Caco-2 (cell line): Measurements from ENCODE around the gene DPYSL4. TPM values are rescaled to one million over a fixed set of nuclear protein-coding genes. Genes with fewer than 3 reads are reported as not detected.

Experiments
- BruUV-seq: library from RNA; stranded (reverse); fragments of 400-500 nt; replicated peaks from 2 replicates; lab custom pipeline; 2021; lab: Mats Ljungman, UMichigan
- CTCF ChIA-PET: fragments of 300-600 bp; sonication (Branson Sonifier 250); formaldehyde crosslinking; loops from one replicate; lab custom pipeline; 2022; ENCODE audit warnings: antibody characterized with exemption; lab: Charles Lee
- POLR2A ChIA-PET: fragments of 300-600 bp; sonication (Branson Sonifier 250); formaldehyde crosslinking; loops from one replicate; lab custom pipeline; 2022; ENCODE audit warnings: antibody characterized with exemption; lab: Charles Lee
- DNase-seq, 2 experiments: peaks; one replicate each; pipeline versions ENCODE4 v3.0.0 to v3.0.0-alpha.2; 2020 to 2022
- H3K27me3 ChIP-seq: replicated peaks from 2 replicates; pipeline ENCODE4 v1.6.0; 2011; ENCODE audit warnings: low read length; ENCODE audit not compliant: control insufficient read depth, insufficient read depth
- H3K36me3 ChIP-seq: 2 replicates; pipeline ENCODE4 v1.5.1; 2011; ENCODE audit warnings: low read length; ENCODE audit not compliant: control insufficient read depth, insufficient read depth
- H3K4me1 ChIP-seq: fragments of 250-450 bp; sonication (Bioruptor Pico); 2 replicates; pipeline ENCODE4 v1.5.1; 2020; ENCODE audit warnings: mild to moderate bottlenecking
- H3K4me3 ChIP-seq: 2 replicates; pipeline ENCODE4 v1.5.1; 2011; ENCODE audit warnings: low read depth, mild to moderate bottlenecking, control low read depth, low read length
- H3K9me3 ChIP-seq: fragments of 250-450 bp; sonication (Bioruptor Pico); 2 replicates; pipeline ENCODE4 v1.5.1; 2020; ENCODE audit warnings: mild to moderate bottlenecking, moderate library complexity
- H3K27ac Mint-ChIP-seq: one replicate; pipeline ENCODE4 v1.8.0; 2022; ENCODE audit warnings: mixed read lengths; ENCODE audit not compliant: unreplicated experiment
- H3K27me3 Mint-ChIP-seq: one replicate; pipeline ENCODE4 v1.8.0; 2022; ENCODE audit warnings: mixed read lengths; ENCODE audit not compliant: insufficient read depth, unreplicated experiment
- H3K36me3 Mint-ChIP-seq: one replicate; pipeline ENCODE4 v1.8.0; 2022; ENCODE audit warnings: mild to moderate bottlenecking, mixed read lengths; ENCODE audit not compliant: insufficient read depth, unreplicated experiment
- H3K4me1 Mint-ChIP-seq: one replicate; pipeline ENCODE4 v1.8.0; 2022; ENCODE audit warnings: low read depth, mixed read lengths; ENCODE audit not compliant: unreplicated experiment
- H3K4me3 Mint-ChIP-seq: one replicate; pipeline ENCODE4 v1.8.0; 2022; ENCODE audit warnings: mild to moderate bottlenecking, moderate library complexity, mixed read lengths; ENCODE audit not compliant: unreplicated experiment
- H3K9me3 Mint-ChIP-seq: one replicate; pipeline ENCODE4 v1.8.0; 2022; ENCODE audit warnings: mixed read lengths; ENCODE audit not compliant: unreplicated experiment
- CTCF ChIP-seq, 2 experiments: fragments of 200-600 bp in 1 of 2; IDR thresholded peaks; 1 replicate in 1 of 2; 2 replicates in 1 of 2; pipeline versions ENCODE4 v1.5.1 to v1.8.0; 2011 to 2022; ENCODE audit warnings: antibody characterized with exemption in 1 of 2, control low read depth in 1 of 2, inconsistent platforms in 1 of 2, low read depth in 1 of 2, low read length in 1 of 2, mild to moderate bottlenecking in 1 of 2, moderate library complexity in 1 of 2; ENCODE audit not compliant: insufficient read depth in 1 of 2, severe bottlenecking in 1 of 2, unreplicated experiment in 1 of 2
- intact Hi-C: fragments of 100-400 bp; cut with micrococcal nuclease; formaldehyde crosslinking; loops from one replicate; pipeline ENCODE4 v1.10.0; 2022; ENCODE audit not compliant: unreplicated experiment
- total RNA-seq: library from RNA; stranded (reverse); gene quantifications from 2 replicates; pipeline ENCODE4 v1.2.3, GENCODE V29; 2022

DPYSL4 gene
- total RNA-seq, 1 experiment from 2014 or later: not detected

GRCh38 chr10:132142396-132143161 lies 44.2 kb upstream of the DPYSL4 start:
- no peaks in the 10 kb centered on the region for H3K9me3 ChIP-seq
- no peaks in the 10 kb centered on the region for H3K9me3 Mint-ChIP-seq
- peak; percentile 94 to 95 for TF ChIP-seq CTCF (IDR thresholded peaks at IDR 0.05; ENCODE audit: insufficient read depth in 1 of 2, low read depth in 1 of 2, low read length in 1 of 2, severe bottlenecking in 1 of 2, unreplicated experiment in 1 of 2)
- no peaks in the 10 kb centered on the region for H3K36me3 ChIP-seq
- H3K4me1 Mint-ChIP-seq: no peaks in the 10 kb centered on the region
- no peaks in the 10 kb centered on the region for H3K27me3 ChIP-seq
- H3K4me3 Mint-ChIP-seq: no peak overlapping the region
- peak; percentile 64 to 78 for DNase-seq
- H3K27me3 Mint-ChIP-seq: no peaks in the 10 kb centered on the region
- no peaks in the 10 kb centered on the region for H3K36me3 Mint-ChIP-seq
- no peak overlapping the region for H3K27ac Mint-ChIP-seq
- H3K4me1 ChIP-seq: no peaks in the 10 kb centered on the region
- POLR2A ChIA-PET: no interaction called here
- intact Hi-C loops: loop anchor here (1.0 to 10.0 kb wide), 4 partner anchors 41 to 257 kb away; partner anchors contain the start of gene BNIP3
- CTCF ChIA-PET: interaction anchor here (0.6 to 1.4 kb wide), 6 partner anchors 29 to 119 kb away, joined by 3 to 11 read pairs (median 4); partner anchors contain the start of gene JAKMIP3
- BruUV-seq: no TSS peak
- no peak overlapping the region for H3K4me3 ChIP-seq

- H3K27me3 Mint-ChIP-seq: no peaks in the 10 kb centered on the region
- CTCF ChIA-PET: interaction anchor here (1.3 to 1.4 kb wide), 2 partner anchors 30 to 78 kb away, joined by 3 to 11 read pairs; partner anchors contain the start of gene JAKMIP3
- no peak overlapping the region for H3K27ac Mint-ChIP-seq
- no TSS peak for BruUV-seq
- no peaks in the 10 kb centered on the region for H3K36me3 ChIP-seq
- no peak for DNase-seq
- POLR2A ChIA-PET: no interaction called here
- H3K4me3 Mint-ChIP-seq: no peak overlapping the region
- intact Hi-C loops: loop anchor here (5.0 to 10.0 kb wide), 2 partner anchors 96 to 158 kb away; partner anchors contain the start of gene BNIP3
- no peaks in the 10 kb centered on the region for H3K9me3 Mint-ChIP-seq
- no peaks in the 10 kb centered on the region for H3K4me1 ChIP-seq
- H3K36me3 Mint-ChIP-seq: no peaks in the 10 kb centered on the region
- TF ChIP-seq CTCF (IDR thresholded peaks at IDR 0.05; ENCODE audit: insufficient read depth in 1 of 2, low read depth in 1 of 2, low read length in 1 of 2, severe bottlenecking in 1 of 2, unreplicated experiment in 1 of 2): no peak
- H3K9me3 ChIP-seq: no peaks in the 10 kb centered on the region
- no peaks in the 10 kb centered on the region for H3K4me1 Mint-ChIP-seq
- H3K27me3 ChIP-seq: no peaks in the 10 kb centered on the region
- H3K4me3 ChIP-seq: no peak overlapping the region
Observed at GRCh38 chr10:132143162-132143561, 43.6 kb upstream of the DPYSL4 start.

GRCh38 chr10:132144086-132144485 lies 42.7 kb upstream of the DPYSL4 start:
- no peak for DNase-seq
- H3K27me3 ChIP-seq: no peaks in the 10 kb centered on the region
- Mint-ChIP-seq H3K36me3 (no peaks in the 10 kb centered on the region), H3K27ac (no peak overlapping the region), H3K27me3 (no peaks in the 10 kb centered on the region), H3K9me3 (no peaks in the 10 kb centered on the region), H3K4me1 (no peaks in the 10 kb centered on the region), H3K4me3 (no peak overlapping the region)
- TF ChIP-seq CTCF (IDR thresholded peaks at IDR 0.05; ENCODE audit: insufficient read depth in 1 of 2, low read depth in 1 of 2, low read length in 1 of 2, severe bottlenecking in 1 of 2, unreplicated experiment in 1 of 2): no peak
- intact Hi-C loops: loop anchor here (5.0 to 10.0 kb wide), 2 partner anchors 97 to 159 kb away; partner anchors contain the start of gene BNIP3
- ChIA-PET POLR2A (no interaction called here), CTCF (interaction anchor here (0.6 kb wide), 2 partner anchors 159 to 671 kb away, joined by 3 to 5 read pairs; no protein-coding TSS in a partner anchor)
- H3K4me1 ChIP-seq: no peaks in the 10 kb centered on the region
- no peaks in the 10 kb centered on the region for H3K36me3 ChIP-seq
- H3K9me3 ChIP-seq: no peaks in the 10 kb centered on the region
- no peak overlapping the region for H3K4me3 ChIP-seq
- BruUV-seq: no TSS peak
